GM18907 (cell line): Measurements from ENCODE around the gene IQGAP2.
"Not testable (repeated sequence)": the region's sequence is repeated elsewhere in the genome, so short reads cannot be mapped to it uniquely, and the experiment has no call there.

Source experiments
- ATAC-seq: cut with Tn5 transposase; IDR thresholded peaks from one replicate; pipeline ENCODE4 v1.9.1; 2021; ENCODE audit warnings: mild to moderate bottlenecking, moderate library complexity; ENCODE audit not compliant: unreplicated experiment

Gene IQGAP2, protein sequence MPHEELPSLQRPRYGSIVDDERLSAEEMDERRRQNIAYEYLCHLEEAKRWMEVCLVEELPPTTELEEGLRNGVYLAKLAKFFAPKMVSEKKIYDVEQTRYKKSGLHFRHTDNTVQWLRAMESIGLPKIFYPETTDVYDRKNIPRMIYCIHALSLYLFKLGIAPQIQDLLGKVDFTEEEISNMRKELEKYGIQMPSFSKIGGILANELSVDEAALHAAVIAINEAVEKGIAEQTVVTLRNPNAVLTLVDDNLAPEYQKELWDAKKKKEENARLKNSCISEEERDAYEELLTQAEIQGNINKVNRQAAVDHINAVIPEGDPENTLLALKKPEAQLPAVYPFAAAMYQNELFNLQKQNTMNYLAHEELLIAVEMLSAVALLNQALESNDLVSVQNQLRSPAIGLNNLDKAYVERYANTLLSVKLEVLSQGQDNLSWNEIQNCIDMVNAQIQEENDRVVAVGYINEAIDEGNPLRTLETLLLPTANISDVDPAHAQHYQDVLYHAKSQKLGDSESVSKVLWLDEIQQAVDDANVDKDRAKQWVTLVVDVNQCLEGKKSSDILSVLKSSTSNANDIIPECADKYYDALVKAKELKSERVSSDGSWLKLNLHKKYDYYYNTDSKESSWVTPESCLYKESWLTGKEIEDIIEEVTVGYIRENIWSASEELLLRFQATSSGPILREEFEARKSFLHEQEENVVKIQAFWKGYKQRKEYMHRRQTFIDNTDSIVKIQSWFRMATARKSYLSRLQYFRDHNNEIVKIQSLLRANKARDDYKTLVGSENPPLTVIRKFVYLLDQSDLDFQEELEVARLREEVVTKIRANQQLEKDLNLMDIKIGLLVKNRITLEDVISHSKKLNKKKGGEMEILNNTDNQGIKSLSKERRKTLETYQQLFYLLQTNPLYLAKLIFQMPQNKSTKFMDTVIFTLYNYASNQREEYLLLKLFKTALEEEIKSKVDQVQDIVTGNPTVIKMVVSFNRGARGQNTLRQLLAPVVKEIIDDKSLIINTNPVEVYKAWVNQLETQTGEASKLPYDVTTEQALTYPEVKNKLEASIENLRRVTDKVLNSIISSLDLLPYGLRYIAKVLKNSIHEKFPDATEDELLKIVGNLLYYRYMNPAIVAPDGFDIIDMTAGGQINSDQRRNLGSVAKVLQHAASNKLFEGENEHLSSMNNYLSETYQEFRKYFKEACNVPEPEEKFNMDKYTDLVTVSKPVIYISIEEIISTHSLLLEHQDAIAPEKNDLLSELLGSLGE (N-terminal part only)

DNA sequence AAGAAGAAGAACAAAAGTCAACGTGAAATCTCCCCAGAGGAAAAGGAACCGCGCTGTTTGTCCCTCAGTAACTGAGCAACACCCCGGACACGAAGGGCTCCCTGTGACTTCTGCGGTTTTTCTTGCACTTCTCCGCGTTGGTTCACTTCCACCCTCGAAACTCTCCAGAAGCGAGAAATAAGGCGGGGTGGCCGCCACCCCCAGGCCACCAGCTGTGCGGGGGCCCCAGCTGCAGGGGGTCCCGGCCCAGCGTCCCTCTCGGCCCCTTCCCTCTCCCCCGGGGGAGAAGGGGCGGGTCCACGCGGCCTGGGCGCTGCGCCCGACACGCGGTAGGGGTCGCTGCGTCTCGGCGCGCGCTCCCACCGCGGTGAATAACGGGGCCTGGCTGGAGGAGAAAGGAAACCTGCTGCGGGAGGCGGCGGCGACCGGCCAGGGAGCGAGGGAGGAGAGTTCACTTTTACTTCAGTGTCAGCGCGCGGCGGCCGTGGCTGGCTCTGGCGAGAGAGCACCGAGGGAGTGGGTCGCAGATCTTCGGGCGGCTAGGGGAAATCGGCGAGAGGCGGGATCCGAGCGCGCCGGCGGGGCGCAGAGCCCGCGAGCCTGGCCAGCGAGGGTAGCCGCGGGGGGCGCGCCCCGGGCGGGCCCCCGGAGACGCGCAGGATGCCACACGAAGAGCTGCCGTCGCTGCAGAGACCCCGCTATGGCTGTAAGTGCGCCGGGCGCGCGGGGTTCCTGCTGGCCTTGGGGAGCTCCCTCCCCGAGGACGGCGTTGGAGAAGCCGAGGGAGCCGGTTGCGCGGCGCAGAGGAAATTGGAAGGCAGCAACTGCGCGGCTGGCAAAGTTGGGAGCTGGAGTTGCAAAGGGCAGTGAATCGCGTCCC, at the start of gene IQGAP2:
IQGAP2 (plus strand) TSS at position 400 of the 880 bp plus-strand sequence; CDS start at position 661, 261 bp downstream.
- ATAC-seq = peak; percentile 56

DNA sequence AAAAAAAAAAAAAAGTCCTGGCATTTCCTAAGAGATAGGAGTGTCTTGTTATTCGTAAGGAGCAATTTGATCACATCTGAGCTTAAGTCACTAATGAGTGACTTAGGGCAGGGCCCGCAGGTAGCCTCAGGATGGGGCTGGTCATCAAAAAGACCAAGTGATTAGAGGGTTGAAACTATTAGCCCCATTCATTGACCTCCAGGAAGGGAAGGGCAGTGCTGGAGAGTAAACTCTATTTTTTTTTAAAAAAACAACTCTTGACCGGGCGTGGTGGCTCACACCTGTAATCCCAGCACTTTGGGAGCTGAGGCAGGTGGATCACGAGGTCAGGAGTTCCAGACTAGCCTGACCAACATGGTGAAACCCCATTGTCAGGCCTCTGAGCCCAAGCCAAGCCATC, 46.2 kb upstream of the IQGAP2 start:
- no peak for ATAC-seq

DNA sequence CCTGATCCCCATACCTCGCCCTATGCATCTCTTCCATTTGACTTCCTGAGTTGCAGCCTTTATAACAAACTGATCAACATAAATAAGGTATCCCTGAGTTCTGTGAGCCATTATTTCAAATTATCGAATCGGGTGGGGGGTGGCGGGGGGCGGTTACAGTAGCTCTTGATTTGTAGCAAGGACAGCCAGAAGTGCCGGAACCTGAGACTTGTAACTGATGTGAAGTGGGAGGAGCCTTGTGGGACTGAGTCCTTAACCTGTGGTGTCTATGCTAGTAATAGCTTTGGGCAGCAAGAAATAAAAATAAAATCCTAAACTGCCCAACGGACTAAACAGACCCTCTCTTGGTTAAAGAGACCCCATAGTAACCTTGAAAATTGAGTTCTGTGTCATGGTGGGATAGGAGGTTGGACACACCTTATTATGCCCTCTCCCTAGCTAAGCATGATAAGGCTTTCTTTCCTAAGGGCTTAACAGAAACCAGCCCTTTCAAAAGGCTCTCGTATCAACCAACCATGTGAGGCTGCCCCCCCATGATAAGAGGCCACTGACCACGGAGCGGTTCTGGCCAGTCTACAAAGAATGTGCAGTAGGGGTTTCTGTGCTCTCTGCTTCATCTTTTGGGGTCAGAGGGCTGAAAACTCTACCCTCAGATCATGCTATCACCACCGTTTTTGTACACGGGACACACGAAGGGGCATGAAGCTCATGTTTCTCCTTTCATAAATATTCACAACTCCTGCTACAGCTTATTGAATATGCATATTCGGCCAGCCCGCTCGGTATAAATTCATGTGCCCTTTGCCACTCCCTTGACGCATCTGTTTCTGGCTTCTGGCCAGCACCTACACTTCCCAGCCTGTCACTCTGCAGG, 39.5 kb upstream of the IQGAP2 start:
- ATAC-seq = no peak

DNA sequence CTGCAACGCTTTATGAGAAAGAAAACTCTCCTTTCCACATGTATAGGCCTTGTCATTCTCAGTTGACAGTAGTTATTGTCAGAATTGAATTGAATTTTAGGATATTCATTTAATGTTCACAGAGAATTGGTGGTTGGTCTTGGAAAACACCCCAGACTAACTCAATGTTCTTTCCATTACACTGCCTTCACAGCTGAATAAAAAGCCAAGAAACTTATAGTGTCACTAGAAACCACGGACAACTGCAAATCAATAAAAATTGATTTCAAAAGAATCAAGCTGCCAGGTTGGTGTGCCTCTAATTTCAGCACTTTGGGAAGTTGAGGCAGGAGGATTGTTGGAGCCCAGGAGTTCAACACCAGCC, 38.9 kb upstream of the IQGAP2 start:
- ATAC-seq = no peak

DNA sequence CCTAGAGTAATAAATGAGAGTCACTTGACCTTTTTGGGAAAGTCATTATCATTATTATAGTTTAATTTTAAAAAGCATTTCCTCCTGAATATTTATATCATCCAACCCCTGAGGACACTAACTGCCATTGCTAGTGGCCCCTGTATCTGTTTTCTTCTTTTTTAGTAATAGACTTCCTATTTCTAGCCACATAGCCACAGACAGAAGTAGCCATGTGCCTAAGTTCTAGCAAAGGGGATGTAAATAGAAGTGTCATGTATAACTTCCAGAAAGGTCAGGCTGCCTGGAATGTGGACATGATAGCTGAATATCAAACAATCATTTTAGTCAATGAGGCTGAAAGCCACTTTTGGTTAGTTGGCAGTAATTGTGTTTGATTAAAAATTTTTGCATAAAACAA, 37.5 kb upstream of the IQGAP2 start:
- ATAC-seq = no peak

DNA sequence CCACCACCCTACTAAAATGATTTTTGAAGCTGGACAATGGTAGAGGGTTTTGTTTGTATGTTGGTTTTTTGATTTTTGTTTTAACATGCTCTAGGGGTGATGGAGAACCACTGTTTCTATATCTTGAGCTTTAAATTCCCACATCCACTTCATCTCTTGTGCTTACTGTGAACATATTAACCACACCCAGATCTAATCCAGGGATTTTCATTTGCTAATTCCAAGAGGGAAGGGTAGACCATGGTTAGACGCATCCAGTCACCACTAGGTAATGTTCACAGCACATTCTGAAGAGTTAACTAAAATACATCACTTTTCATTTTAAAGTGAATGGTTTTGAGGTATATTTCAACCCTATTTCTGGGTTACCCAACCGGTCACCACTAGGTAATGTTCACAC, 36.5 kb upstream of the IQGAP2 start:
- ATAC-seq = no peak

DNA sequence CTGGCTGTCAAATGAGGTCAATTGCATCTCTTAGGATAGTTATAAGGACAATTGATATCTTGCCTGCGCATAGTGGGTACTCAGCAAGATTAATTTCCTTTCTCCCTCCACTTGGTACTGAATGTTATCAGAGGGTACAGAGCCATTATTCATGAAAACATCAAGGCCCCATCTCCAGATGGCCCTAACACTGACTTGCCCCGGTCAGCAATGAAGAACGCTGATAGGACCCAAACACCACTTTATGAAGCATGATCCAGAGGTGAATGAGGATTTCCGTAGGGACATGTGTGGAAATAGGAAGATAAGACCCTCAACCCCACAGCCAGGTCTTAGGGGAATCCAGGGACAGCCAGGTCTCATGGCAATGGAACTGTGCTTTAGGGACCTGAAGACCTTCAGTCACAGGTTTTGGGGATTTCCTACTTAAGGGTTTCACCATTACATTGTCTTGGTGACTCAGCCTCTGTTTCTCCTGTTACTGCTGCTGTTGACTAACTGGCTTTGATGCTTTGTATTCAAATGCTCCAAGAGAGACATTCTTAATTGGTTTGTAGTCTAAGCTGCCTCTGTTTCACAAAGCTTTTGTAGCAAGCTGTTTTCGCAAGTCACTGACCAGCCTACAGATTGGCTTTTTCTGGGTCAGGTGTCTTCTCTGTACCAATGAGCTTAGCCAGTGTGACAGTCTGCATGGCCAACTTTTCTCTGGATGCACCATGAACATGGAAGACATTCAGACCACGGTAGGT, 35.3 kb upstream of the IQGAP2 start:
- peak; percentile 69 for ATAC-seq

DNA sequence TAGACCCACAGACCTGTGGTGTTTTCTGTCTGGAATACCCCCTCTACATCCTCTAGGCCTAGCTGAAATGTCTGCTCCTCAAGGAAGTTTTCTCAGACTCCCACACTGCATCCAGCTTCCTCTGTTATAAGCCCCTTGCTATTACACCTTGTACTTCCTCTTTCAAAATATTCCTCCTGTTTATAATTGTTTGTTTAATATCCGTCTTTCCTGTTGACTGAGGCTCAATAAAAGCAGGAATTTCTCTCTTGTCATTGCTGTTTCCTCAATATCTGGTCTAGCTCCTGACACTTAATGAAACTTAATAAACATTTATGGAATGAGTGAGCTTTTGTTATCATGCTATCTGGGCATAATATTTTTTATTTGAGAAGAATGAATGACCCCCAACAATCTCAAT, 34.1 kb upstream of the IQGAP2 start:
- no peak for ATAC-seq

DNA sequence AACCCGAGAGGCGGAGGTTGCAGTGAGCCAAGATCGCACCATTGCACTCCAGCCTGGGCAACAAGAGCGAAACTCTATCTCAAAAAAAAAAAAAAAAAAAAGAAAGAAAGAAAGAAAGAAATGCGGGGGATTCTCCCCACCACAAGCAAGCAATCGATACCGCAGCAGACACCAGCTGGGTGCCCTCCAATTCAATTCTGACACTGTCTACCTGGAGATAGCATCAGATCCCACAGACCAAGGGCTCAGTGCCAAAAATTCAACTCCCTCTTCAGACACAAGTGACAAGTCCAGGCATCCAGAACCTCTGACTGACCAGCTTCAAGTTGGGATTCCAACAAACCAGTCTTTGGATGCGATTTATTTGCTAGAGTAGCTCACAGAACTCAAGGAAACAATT, 33.4 kb upstream of the IQGAP2 start:
- ATAC-seq = not testable (repeated sequence)

DNA sequence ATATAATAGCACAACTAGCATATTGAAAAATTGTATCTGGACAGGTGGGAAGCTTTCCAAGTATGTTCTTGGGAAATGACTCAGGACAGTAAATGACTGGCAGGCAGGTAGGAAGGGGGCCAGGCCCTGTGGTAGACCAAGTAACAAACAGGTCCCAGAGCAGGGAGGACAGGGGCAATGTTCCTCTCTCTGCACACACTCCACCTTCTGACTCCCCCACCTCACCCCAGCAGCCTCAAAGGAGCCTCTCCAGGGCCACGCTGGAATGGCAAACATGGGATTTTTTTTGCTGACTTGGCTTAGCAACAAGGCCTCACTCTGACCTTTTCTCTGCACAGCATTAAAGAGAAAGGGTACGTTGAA, 31.1 kb upstream of the IQGAP2 start:
- no peak for ATAC-seq

DNA sequence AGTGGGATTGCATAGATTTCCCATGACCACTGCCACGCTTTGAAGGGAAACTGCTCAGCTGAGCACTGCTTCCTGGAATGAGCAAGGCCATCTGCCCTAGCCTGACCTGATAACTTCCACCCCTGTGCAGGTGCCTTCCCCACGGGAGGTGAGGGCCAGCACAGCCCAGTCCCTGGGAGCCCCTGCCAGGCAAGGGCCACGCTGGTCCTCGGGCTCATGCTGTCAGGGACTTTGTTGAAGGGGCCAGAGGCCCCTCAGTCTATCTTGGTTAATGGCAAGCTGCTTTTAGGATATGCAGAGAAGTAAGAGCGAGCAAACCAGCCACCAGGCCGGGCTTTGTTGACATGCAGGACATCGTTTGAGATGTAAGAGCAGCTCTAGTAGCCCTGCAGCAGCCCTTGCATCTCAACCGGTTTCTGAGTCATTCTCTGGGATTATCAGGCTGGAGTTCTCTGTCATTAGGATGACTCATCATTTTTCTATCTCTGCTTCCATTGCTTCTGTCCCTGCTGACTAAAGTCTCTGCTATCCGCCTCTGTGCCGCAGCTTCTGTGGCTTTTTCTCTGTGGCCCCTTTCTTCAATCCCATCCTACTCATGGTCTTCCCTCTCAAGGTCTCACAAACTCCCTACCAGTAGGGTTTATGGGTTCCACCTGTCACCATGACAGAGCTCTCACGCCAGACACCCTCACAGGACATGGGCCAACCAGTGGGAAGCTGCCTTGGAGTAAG, 30.6 kb upstream of the IQGAP2 start:
- no peak for ATAC-seq

DNA sequence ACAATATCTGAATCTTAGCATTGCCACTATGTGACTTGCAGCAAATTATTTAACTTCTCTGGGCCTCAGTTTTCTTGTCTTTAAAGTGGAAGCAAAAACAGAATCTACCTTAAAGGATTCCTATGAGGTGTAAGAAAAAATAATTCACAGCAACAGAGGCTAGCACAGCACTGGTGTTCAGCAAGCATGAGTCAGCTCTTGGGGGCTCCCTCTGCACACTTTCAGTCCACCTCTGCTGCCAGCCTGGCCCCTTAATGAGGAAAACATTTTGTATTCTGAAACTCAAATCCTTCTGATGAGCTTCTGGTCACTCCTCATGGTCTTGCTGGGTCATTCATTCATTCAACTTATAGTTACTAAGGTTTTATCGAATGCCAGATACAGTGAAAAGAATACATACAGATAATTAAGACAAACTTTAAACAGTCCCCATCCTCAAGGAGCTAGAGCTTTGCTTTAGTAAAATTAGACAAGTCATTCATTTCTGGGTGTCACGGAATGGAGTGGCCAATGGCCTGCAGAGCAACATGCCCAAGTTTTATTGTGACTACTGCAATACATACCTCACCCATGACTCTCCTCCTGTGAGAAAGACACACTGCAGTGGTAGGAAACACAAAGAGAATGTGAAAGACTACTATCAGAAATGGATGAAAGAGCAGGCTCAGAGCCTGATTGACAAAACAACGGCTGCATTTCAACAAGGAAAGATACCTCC, 26.8 kb upstream of the IQGAP2 start:
- ATAC-seq = no peak

DNA sequence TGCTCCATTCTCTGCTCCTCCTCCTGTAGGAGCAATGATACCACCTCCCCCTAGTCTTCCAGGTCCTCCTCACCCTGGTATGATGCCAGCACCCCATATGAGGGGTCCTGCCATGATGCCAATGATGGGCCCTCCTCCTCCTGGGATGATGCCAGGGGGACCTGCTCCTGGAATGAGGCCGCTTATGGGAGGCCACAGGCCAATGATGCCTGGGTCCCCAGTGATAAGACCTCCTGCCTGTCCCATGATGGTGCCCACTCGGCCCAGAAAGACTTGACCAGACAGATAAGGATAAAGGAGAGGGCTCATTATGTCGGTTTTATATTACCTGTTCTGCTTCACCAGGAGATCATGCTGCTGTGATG, 26.2 kb upstream of the IQGAP2 start:
- ATAC-seq = no peak

DNA sequence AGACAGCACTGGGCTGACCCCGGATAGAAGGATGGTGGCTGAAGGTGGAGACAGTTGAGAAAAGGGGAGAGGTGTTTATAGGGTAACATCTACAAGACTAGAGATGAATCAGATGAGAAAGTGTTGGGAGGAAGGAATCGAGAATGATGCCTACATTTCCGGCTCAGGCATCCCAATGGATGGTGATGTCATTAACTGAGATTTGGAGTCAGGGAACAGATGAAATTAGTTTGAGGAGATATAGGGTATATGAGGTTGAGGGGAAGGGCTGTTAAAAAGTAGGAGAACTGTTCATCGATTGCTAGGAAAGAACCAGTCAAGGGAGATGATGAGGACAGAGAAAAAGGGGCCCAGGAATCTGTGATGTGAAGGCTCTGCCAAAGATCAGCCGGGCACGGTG, 24.7 kb upstream of the IQGAP2 start:
- no peak for ATAC-seq

DNA sequence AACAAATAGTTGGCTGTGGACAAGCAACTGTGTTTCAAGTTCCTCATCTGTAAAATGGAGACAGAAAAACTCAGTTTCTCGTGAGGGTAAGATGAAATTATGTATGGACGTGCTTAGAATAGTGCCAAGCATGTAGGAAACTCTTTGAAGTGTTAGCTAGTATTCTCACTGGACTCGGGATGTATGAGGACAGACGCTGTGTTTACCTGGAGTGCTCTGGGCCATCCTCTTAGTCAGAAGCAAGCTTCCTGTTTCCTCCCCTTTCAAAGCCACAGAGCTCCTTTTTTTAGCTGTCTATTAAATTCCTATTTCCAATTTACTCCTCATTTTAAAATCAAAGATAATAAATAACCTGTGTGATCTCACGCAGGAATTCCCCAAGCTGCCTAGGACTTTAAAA, 23.8 kb upstream of the IQGAP2 start:
- no peak for ATAC-seq

DNA sequence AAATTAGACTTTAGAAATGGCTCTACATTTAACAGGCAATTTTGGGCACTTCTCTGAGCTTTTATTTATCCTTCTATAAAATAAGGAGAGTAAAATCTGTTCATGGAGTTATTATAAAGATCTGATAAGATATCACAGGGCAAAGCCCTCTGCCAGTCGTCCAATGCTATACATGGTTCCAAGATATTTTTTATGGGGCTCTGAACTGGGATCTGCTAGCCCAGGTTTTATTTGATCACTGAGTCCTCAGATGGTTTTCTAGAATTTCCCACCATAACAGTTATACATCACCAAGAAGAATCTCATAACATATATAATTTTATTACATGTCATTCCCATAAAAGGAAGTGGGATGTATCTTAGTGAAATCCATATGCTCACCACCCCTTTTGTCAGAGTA, 23.2 kb upstream of the IQGAP2 start:
- ATAC-seq = no peak

DNA sequence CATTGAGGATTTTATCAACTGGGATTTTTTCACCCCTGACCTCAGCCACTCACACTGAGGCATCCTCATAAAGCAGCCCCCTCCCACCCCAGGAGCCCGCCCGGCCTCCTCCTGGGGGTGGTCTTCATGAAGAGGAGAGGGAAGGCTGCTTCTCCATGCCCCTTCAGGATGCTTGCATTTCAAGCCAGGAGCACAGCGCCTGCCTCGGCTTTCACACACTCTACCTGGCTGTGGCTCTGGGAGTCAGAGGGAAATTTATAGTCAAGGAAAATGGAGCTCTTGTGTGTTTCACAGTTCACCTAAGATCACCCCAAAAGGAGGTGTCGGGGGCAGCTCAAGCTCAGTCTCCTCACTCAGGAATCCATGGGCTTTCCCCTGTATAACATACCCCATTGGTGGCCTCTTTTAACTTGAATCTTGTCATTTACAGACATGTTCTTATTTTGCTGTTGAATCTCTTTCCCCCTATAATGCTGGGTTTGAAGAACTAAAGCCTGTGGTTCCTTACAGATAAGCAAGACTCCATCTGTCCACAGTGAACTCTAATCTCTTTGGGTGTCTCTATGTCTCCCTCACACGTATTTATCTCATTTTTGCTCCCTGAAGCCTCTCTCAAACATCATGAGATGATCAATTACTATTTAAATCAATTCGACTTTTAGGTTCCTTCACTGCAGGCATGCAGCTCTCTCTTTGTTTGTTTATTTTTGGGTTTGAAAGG, 22.6 kb upstream of the IQGAP2 start:
- no peak for ATAC-seq
